ENCODE data around the gene RALGAPA1. TPM values are rescaled to one million over a fixed set of nuclear protein-coding genes. Genes with fewer than 3 reads are reported as not detected.

Gene RALGAPA1
- polyA plus RNA-seq, 1 of the 3 experiments (the other 2 are of a cell fraction) = 3.6 TPM

GRCh38 chr14:35741345-35742031 is 67.6 kb downstream of the RALGAPA1 start:
- no peaks in the 10 kb centered on the region for H3K9me3 ChIP-seq
- POLR2A ChIA-PET = no interaction called here
- H3F3A ChIP-seq (replicated peaks; ENCODE audit: insufficient read depth) = no peaks in the 10 kb centered on the region
- H3K4me3 ChIP-seq (ENCODE audit: low read depth in 2 of 2, low read length in 1 of 2) = no peak overlapping the region
- no peak overlapping the region for H2AFZ ChIP-seq (ENCODE audit: low read depth)
- no peaks in the 10 kb centered on the region for H3K9me2 ChIP-seq
- H3K4me1 ChIP-seq (ENCODE audit: control insufficient read depth in 1 of 2, insufficient read depth in 2 of 2, low read depth in 1 of 2, low read length in 1 of 2) = no peaks in the 10 kb centered on the region
- no peaks in the 10 kb centered on the region for H3K27me3 ChIP-seq (ENCODE audit: insufficient read depth)
- H4K20me1 ChIP-seq (ENCODE audit: insufficient read depth) = no peaks in the 10 kb centered on the region
- no peak for DNase-seq
- no peak overlapping the region for H3K27ac ChIP-seq (ENCODE audit: low read depth in 2 of 2, low read length in 1 of 2)
- WGBS (ENCODE audit: low lambda C conversion rate) = 92% methylated on average over 3 of the region's 3 CpGs
- H3K9ac ChIP-seq = no peak overlapping the region
- H3K4me2 ChIP-seq = no peak overlapping the region
- CTCF ChIA-PET = no interaction called here
- TF ChIP-seq RCOR1 (IDR thresholded peaks at IDR 0.05; ENCODE audit: low read length) (no peak), YY1 (IDR thresholded peaks at IDR 0.05; ENCODE audit: low read depth) (no peak), TEAD4 (IDR thresholded peaks at IDR 0.05; ENCODE audit: borderline replicate concordance, insufficient read depth) (no peak), GABPA (IDR thresholded peaks at IDR 0.05; ENCODE audit: low read depth) (no peak), RXRA (IDR thresholded peaks at IDR 0.05; ENCODE audit: borderline replicate concordance, low read depth) (no peak), NFIC (IDR thresholded peaks at IDR 0.05; ENCODE audit: borderline replicate concordance) (no peak), MXI1 (IDR thresholded peaks at IDR 0.05; ENCODE audit: low read depth, low read length) (no peak), GATA2 (CRISPR knock-in tag; IDR thresholded peaks at IDR 0.05) (no peak), JUND (IDR thresholded peaks at IDR 0.05) (no peak), TCF12 (IDR thresholded peaks at IDR 0.05) (no peak), EZH2phosphoT487 (IDR thresholded peaks at IDR 0.05; ENCODE audit: borderline replicate concordance, low read depth) (no peak), SMC3 (IDR thresholded peaks at IDR 0.05; ENCODE audit: low read depth, low read length) (no peak), MEF2A (IDR thresholded peaks at IDR 0.05; ENCODE audit: borderline replicate concordance, low read depth) (no peak), PBX3 (IDR thresholded peaks at IDR 0.05) (no peak), RFX5 (IDR thresholded peaks at IDR 0.05; ENCODE audit: low read length) (no peak), POLR2AphosphoS5 (IDR thresholded peaks at IDR 0.05; ENCODE audit: low read depth, low read length) (no peak)
- TF ChIP-seq, protein P1, sequence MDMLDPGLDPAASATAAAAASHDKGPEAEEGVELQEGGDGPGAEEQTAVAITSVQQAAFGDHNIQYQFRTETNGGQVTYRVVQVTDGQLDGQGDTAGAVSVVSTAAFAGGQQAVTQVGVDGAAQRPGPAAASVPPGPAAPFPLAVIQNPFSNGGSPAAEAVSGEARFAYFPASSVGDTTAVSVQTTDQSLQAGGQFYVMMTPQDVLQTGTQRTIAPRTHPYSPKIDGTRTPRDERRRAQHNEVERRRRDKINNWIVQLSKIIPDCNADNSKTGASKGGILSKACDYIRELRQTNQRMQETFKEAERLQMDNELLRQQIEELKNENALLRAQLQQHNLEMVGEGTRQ (IDR thresholded peaks at IDR 0.05; ENCODE audit: borderline replicate concordance, low read depth, low read length) = no peak
- TF ChIP-seq, protein P2, sequence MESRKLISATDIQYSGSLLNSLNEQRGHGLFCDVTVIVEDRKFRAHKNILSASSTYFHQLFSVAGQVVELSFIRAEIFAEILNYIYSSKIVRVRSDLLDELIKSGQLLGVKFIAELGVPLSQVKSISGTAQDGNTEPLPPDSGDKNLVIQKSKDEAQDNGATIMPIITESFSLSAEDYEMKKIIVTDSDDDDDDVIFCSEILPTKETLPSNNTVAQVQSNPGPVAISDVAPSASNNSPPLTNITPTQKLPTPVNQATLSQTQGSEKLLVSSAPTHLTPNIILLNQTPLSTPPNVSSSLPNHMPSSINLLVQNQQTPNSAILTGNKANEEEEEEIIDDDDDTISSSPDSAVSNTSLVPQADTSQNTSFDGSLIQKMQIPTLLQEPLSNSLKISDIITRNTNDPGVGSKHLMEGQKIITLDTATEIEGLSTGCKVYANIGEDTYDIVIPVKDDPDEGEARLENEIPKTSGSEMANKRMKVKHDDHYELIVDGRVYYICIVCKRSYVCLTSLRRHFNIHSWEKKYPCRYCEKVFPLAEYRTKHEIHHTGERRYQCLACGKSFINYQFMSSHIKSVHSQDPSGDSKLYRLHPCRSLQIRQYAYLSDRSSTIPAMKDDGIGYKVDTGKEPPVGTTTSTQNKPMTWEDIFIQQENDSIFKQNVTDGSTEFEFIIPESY (IDR thresholded peaks at IDR 0.05; ENCODE audit: borderline replicate concordance, low read depth) = no peak
- TF ChIP-seq, protein P3, sequence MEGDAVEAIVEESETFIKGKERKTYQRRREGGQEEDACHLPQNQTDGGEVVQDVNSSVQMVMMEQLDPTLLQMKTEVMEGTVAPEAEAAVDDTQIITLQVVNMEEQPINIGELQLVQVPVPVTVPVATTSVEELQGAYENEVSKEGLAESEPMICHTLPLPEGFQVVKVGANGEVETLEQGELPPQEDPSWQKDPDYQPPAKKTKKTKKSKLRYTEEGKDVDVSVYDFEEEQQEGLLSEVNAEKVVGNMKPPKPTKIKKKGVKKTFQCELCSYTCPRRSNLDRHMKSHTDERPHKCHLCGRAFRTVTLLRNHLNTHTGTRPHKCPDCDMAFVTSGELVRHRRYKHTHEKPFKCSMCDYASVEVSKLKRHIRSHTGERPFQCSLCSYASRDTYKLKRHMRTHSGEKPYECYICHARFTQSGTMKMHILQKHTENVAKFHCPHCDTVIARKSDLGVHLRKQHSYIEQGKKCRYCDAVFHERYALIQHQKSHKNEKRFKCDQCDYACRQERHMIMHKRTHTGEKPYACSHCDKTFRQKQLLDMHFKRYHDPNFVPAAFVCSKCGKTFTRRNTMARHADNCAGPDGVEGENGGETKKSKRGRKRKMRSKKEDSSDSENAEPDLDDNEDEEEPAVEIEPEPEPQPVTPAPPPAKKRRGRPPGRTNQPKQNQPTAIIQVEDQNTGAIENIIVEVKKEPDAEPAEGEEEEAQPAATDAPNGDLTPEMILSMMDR (IDR thresholded peaks at IDR 0.05) = no peak
- peaks cover 9 to 36% of the 10 kb centered on the region in 2 experiments for H3K36me3 ChIP-seq (replicated peaks in 1 of 2; ENCODE audit: control insufficient read depth in 1 of 2, insufficient read depth in 2 of 2, low read length in 1 of 2)
- no peaks in the 10 kb centered on the region for H3K79me2 ChIP-seq (ENCODE audit: insufficient read depth)
